NCI-H1092 (cell line): Measurements from ENCODE around the gene IL1F10.

ENCODE experiments used
- DNase-seq: peaks from one replicate; lab custom pipeline; 2025; lab: John Stamatoyannopoulos, UW

The IL1F10 gene, protein sequence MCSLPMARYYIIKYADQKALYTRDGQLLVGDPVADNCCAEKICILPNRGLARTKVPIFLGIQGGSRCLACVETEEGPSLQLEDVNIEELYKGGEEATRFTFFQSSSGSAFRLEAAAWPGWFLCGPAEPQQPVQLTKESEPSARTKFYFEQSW

DNA sequence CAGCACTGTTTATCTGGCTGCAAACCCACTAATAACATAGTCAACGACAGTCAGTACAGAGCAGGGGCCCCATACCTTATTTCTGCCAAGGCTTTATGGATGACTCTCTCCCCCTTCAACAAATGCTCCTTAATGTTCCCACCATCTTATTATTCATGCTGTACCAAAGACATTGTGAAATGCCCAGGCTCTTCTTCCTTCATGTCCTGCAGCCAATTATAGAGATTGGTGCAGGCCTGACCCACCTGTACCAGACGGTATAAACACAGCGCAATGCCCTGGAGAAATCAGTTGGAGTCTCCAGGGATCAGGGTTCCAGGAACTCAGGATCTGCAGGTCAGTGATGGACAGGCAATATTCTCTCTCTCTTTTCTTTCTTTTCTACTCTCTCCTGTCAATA lies at the start of gene IL1F10:
IL1F10 (plus strand) TSS at position 290 of the 400 bp plus-strand sequence. CDS start 4,769 bp downstream, outside the sequence.
- no peak for DNase-seq

DNA sequence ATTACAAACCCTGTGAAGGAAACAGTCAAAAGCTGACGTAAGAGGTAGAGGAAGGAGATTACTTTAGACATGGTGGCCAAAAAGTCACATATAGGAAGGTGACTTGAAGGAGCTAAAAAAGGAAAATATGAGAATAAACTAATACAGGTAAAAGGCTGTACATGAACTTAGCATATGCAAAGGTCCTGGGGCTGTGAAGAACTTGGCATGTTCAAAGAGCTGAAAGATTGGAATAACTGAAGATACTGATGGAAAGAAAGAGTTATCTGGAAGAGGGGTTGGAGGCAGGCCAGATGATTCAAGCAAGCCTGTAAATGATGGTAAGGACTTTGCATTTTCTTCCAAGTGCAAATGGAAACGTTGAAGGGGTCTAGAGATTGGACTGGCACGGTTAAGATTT lies 49.3 kb upstream of the IL1F10 start:
- DNase-seq, result no peak

DNA sequence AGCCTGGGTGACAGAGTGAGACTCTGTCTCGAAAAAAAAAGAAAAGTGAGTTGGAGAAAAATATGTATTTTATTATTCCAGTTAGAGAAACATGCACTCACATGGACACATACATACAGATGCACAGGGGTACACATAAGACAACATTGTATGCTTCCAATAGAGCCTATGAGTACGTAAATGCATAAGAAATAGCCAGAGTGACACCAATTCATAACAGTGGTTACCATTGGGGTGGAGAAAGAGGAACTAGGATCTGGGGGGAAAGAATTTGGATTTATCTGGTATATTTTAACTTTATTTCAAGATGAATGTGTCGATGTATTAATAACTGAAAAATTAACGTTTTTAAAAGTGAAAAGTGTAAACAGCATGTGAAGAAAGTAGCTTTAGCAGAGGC lies 46.5 kb upstream of the IL1F10 start:
- no peak for DNase-seq

DNA sequence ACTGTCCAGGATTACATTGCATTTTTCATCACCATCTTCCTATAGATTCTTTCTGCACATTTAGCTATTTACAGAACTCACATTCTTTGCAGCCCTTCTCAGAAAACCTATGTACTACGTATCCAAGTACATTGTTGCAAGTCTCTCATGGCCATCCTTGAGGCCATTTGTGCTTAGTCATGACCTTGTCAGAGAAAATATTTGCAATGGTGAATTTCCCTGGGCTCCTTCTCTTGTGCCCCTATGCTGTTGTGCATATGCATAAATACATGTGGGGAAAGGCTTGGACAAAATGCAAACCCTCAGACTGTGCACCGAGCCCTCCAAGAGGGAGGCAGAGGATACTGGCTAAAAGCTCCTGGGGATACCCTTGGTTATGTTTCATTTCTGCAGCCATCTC lies 43.0 kb upstream of the IL1F10 start:
- DNase-seq, result no peak

GRCh38 chr2:113025737-113026136 lies 42.0 kb upstream of the IL1F10 start:
- DNase-seq, result no peak

DNA sequence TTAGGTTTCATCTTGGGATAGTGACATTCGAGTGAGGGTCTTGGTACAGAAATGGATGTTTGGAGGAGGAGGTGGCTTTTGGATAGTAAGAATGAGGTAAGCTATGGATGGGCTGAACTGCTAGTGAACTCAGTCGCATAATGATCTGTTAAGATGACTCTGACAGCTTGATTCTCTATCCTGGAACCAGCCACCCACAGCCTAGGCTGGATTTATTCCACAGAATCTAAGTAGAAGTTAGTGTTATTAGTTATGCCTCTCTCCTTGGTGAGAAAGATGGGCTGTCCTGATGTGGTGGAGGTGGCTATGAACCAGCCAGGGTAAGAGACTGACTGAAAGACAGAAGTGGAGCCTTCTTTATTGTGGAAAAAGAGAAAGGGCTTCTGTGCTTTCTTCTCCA lies 40.1 kb upstream of the IL1F10 start:
- no peak for DNase-seq

- no peak for DNase-seq
Measured at GRCh38 chr2:113028112-113028511, 39.7 kb upstream of the IL1F10 start.

DNA sequence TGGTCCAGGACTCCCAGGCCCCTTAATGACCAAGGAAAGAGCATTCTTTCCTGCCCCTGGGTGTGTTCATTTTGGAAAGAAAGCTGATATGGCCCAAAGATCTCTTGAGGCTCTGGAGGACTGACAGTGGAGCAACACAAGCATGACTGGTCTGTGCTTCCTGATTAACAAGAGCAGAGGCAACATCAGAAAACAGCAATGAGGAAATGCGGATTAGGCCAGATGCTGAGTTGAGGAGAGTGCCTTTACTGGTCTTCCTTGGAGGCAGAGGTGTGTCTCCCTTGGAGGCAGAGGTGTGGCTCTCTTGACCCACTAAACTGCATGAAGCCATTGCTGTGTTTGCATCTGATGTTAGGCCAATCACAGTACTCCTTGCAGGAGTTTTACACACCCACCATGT lies 35.0 kb upstream of the IL1F10 start:
- DNase-seq, result no peak

DNA sequence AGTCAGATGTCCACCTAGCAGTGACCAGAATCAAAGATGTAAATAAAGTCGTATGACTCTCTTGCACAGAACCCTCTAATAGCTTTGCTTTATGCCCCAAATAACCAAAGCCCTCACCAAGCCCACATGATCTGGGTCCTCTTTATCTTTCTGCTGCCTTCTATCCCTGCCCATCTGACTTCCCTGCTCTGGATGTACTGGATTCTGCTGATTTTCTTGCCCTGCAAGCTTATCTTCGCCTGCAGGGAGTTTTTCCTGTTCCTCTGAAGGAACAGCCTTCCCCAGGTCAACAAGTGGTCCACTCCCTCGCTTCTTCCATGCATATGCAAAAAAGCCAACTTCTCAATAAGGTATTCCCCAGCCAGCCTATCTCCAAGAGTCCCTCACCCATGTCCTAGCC lies 33.8 kb upstream of the IL1F10 start:
- no peak for DNase-seq

GRCh38 chr2:113036763-113037162 lies 31.0 kb upstream of the IL1F10 start:
- no peak for DNase-seq

DNA sequence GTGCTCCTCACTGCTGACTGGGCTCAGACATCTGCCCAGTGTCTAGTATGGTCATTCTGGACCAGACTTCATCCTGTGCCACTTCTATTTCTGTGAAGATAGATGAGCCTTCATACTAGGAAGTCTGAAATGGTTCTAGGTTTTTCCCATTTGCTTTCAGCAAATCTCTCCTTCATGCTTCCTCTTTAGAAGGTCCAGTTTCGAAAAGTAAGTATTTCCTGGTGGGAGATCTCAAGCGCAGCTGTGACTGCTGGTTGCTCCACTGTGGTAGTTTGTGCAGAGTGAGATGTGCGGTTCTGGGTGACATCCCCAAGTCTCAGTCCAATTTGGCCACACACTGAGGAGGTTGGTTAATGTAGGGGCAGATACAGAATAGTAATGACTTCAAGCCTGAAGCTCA lies 29.5 kb upstream of the IL1F10 start:
- no peak for DNase-seq

DNA sequence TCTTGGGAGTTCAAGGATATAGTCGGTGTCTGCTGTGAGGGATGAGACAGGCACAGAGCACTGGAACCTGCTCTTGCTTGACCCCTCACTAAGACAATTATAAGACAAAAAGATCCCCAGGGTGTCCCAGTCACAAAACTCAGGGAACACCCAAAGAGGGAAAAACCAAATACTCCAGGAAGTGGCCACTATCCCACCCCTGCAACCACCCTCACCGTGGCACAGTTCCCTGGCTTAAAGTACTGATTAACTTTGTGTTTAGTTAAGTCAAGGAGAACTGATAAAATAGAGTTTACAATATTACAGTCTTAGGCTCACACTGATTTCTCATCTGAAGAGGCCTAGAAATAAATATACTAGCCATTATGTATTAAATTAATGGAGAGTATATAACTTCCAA lies 28.6 kb upstream of the IL1F10 start:
- no peak for DNase-seq

DNA sequence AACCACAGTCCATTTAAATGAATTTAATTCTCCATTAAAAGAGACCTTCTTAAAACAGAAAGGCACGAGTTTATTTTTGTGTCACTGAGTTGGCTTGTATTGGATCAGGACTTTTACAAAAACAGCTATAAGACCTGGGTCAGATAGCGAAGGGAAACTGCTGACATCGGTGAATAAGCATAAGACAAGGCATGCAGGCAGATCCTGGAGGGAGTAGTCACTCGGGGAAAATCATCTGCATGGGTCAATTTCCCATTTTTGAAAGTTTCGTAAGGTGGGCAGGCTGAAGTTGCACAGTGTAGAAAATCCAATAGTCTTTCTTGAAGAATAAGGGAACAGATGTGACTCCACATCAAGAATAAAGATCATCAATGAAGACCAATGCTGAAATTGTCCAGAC lies 28.1 kb upstream of the IL1F10 start:
- DNase-seq, result no peak

- DNase-seq, result no peak
Measured at GRCh38 chr2:113041871-113042270, 25.9 kb upstream of the IL1F10 start.

DNA sequence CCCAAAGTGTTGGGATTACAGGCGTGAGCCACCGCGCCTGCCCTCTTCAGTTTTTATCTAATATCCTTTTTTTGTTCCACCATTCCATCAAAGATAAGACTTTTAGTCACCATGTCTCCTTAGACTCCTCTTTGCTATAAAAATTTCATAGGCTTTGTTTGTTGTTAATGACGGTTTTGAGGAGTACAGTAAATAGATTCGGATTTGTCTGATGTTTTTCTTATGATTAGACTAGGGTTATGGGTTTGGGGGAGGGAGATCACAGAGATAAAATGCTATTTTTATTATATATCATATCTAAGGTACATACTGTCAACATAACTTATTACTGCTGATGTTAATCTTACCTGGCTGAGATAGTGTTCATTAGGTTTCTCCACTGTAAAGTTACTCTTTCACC lies 21.3 kb upstream of the IL1F10 start:
- DNase-seq, result no peak

DNA sequence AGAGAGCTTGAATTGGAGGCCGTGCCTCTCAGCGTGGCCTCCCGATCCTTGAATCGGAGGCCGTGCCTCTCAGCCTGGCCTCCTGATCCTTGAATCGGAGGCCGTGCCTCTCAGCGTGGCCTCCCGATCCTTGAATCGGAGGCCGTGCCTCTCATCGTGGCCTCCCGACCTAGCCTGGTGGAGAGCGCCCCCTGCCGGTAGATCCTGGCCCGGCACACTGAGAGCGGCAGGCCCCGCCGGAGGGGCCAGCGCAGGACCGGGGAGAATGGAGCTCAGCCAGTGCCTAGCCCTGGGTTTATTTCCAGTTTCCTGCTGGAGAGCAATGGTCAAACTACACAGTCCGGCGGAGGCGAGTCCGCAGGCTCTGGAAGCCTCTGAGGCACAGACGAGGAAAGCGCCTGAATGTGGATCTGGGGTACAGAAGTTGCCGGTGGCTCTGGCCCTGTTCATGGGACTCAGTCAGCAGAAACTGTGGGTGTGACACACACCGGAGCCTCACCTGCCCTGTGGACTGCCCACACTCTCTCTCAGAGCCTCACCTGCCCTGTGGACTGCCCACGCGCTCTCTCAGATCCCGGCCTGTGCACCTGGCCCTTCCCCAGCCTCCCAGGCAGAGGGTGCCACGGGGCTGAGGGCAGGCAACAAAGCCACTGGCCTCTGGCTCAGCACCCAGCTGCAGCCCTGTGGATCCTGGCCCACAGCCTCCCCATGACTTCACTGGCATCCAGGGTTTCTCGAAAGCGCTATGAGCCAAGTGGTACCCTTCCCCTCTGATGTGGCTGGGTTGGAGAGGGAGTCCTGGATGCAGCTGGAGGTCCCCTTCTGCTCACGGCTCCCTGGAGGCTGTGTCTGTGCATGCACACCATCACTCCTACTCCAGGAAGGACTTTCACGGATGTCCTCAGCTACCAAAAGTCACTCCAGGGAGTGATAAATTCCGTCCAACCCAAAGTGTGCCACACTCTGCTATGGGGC lies 16.6 kb upstream of the IL1F10 start:
- no peak for DNase-seq

- DNase-seq, result no peak
Measured at GRCh38 chr2:113052396-113052917, 15.3 kb upstream of the IL1F10 start, which contains the start of gene IL36B. Gene IL36B (minus strand): TSS chr2:113052867.

DNA sequence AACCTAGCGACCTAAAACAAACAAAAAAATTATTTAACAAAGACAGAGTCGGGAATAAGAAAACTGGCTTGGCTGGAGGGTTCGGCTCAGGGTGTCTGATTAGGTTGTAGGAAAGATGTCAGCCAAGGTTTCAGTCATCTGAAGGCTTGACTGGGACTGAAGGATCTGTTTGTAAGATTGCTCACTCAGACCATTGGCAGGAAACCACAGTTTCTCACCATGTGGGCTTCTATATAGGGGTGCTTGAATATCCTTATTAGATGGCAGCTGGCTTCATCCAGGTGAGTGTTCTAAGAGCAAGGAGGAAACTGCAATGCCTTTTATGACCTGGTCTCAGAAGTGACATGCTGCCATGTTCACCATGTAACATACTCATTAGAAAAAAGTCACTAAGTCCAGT lies 14.1 kb upstream of the IL1F10 start:
- no peak for DNase-seq

DNA sequence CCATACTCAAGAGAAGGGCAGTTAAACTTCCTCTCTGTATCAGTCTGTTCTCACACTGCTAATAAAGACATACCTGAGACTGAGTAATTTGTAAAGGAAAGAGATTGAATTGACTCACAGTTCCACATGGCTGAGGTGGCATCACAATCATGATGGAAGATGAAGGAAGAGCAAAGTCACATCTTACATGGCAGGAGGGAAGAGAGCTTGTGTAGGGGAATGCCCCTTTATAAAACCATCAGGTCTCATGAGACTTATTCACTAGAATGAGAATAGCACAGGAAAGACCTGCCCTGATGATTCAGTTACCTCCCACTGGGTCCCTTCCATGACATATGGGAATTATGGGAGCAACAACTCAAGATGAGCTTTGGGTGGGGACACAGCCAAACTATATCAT lies 13.7 kb upstream of the IL1F10 start:
- DNase-seq, result no peak

- DNase-seq, result no peak
Measured at GRCh38 chr2:113056521-113056920, 11.2 kb upstream of the IL1F10 start.

GRCh38 chr2:113057117-113057516 lies 10.7 kb upstream of the IL1F10 start:
- DNase-seq, result no peak

DNA sequence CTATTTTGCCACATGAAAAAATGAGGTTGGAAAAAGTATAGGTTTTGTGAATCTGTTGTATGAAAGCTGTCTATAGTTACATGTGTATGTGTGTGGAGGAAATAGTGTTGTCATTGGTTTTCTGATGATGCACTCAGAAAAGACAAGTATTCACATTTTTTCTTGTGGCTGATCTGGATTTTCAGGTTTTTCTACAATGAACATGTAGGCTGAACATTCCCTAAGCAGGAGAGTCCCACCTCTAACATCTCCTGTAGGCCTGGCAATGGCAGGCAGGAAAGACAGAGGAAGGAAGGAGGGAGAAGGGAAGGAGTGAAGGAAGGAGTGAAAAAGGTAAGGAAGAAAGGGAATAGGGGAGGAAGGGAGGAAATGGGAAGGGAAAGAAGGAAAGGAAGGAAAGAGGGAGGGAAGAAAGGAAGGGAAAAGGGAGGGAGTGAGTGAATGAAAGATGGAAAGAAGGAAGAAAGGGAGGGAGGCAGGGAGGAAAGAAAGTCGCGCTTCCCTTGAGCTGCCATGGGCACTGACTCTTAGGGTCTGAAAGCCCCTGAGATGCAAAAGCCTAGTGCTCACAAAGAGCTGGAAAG lies 9.3 kb upstream of the IL1F10 start:
- no peak for DNase-seq
